NCI-H226 (cell line): ENCODE results near the gene CACNA1C.
A peak's percentile ranks its signal among the peaks of the same experiment; 100 is the strongest.

Experiments used
- DNase-seq: peaks from one replicate; pipeline ENCODE4 v3.0.0-alpha.2; 2015

CACNA1C gene

DNA sequence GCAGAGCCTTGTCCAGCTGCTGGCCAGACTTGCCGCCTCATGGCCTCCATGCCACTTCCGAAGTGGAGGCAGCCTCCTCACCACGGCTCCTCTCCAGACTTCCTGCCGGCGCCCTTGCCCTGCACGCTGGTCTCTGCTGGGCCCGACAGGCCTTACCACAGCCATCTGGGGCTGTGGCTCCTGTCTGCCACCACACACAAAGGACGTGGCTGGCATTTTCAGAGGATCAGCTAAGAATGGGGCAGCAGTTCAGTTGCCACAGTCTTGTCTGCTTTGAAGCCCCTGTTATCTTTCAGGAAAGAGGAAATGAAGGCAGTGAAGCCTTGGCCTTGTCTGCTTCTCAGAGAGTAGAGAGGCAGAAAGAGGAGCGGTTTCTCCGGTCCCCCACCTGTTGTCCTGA, 564.0 kb downstream of the CACNA1C start:
- no peak for DNase-seq

DNA sequence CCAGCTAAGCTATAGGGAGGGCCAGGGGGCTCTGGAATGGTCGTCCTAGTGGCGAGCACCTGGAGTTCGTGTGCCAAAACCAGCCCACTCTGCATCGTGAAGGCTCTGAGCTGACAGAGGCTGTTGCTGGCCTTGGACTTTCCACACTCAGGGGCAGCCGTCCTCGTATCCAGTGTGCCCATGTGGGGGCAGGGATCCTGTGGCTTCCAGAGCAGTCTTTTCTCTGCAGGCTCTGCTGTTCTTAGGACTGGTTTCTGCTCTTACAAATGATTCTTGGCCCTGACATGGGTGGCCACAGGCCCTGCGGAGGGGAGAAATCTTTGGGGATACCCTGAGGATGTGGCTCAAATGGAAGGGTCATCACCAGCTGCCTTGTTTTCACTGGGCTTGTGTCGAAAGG, 564.6 kb downstream of the CACNA1C start:
- DNase-seq: no peak

DNA sequence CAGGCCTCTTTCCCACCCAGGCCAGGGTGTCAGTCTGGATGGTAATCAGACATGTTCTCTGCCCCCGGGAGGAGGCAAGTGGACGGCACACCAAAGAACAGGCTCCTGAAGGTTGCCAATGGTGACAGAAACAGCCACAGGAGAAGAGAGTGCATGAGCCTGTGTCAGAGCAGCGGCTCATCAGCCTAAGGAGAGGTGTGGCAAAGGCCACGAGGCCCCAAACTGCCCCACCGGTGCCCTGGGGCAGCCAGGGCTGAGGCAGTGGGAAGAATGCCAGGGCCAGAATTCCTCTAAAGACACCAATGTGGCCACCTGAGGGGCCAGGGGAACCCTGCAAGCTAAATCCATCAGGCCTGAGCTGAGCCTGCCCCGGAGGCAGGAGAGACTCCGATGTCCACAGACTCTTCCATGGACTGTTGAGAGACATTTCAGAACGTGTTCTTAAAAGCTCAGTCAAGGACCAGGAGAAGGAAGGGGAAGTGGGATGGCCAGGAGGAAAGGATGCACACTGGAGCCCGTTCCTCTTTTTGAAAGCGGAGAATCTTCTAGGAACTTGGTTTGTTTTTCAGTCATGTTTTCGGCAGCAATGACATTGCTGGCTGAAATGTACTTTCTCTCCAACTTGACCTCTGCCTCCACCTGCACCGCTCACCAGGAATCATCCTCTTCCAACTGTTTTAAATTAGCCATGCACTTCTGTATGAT, 565.7 kb downstream of the CACNA1C start:
- no peak for DNase-seq

DNA sequence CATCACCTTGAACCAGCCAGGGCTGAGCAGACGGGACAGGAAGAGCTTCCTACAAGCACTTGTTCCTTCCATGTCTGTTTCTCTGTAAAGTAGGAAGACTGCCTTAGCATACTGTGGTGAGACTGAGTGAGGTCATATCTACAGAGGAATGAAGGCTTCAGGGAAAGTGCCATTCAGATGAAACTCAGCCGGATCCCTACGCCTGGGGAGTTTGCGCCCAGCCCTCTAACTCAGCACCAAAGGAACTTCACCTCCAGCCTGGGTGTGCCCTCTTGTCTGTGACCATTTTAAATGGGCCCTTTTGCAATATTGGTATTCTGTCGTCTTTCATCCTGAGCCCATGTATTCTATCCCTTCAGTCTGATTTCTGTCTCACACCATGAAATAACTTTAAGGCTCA, 566.3 kb downstream of the CACNA1C start:
- no peak for DNase-seq

DNA sequence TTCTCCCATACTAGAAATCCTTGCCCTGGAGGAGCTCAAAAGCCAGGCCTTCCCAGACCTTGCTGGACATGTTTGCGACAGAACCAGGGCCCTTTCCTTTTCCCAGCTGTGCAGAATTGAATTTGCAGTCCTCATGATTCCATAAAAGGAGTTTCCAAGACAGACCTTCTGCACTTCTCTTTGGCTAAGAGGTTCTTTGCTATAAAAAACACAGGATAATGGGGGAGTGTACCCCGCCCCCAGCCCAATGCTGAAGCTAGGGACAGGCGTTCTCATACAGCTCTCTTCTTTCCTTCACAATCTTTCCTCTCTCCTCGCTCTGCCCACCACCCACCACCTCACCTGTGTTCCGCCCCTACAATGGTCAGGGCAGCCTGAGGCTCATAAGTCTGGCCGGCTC, 569.7 kb downstream of the CACNA1C start:
- DNase-seq: no peak

DNA sequence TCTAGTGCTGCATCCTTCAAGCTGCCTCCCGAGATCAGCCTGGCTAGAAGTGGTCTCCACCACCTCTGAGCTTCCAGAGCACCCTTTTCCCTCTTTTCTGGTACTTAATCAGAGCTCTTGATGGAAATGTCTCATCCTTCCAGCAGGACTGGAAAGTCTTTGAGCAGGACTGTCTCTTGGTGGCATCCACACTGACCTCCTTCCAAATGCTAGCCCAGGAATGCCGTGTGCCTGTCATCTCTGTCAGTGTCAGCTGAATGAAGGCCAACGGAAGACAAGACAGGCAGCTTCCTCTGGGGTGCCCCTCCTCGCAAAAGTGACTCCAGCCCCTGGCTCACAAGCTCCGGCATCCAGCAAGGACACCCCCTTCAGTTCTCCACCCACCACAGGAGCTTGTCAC, 570.7 kb downstream of the CACNA1C start:
- no peak for DNase-seq

DNA sequence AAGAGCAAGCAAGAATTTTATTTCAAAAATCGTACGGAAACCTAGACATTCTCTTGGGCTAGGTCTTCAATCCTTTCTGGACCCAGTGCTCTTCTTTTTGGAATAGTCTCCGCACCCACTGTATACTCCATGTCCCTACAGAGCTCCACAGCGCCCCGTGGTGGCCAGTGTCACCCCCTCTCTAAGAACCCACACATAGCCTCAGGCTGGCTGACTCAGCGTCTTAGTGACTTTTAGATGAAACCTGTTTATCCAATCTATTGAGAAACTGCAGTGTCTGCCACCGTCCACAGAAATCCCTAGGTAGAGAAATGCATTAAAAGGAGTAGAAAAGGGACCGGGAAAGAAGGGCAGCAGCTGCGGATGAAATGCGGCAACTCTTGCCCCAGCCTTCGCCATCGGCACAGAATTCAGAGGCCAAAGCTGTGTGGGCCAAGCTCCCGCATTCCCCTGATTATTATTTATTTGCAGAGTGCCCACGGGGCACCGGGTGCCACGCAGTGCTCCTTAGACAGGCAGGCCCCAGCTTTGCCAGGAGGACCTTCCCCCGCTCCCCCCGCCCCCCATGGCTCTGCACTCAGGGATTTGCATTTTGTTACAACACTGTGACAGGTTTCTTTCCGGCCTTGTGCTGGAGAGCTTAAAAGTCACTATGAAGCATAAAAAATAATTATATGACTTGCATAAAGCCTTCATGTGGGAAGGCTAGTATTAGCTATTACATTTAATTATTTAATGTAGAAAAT, 571.9 kb downstream of the CACNA1C start:
- DNase-seq: no peak

DNA sequence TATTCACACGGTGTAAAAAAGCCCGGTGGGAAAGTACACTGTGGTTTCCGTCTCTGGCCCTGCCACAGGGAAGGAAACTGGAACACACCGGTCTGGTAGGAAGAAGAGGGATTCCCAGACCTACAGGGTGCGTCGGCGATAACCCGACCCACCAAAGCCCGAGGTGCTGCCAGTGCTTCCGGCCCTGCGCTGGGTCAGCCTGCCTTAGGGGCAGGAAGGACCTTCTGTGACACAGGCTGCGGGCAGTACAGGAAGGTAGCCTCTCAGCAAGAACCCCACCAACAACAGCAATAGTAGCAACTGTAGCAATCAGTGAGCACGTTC, 572.5 kb downstream of the CACNA1C start:
- DNase-seq: no peak

DNA sequence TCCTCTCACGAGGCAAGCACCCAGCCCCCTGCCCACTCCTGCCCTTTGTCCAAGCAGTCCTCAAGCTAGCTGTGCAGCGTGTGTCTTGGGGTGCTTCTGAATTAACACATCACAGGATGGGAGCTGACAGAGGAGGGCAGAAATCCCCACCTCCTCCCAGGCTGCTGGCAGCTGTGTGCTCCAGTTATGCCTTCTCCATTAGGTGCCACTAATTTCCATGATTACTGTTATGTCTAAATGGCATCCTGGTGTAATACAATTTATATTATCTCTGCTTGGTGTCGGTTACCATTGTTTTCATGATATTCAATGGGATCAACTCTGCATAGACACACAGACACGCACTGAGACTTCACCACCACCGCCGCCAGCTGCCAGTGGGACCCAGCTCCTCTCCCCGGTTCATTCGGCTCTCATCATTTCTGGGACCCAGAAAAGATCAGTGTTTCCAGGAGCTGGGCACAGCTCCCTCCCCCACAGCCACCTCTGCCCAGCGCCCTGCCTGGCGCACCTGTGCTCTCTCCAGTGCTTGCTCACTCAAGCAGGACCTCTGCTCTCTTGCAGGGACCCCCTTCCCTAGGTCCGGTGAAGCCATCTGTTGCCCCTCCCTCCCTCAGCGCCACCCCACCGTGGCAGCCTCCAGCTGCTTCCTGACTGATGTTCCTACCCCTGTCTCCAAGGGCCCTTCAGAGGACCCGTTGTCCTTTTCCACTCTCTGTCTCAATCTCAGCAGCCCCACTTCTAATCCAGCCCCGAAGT, 574.5 kb downstream of the CACNA1C start:
- no peak for DNase-seq

DNA sequence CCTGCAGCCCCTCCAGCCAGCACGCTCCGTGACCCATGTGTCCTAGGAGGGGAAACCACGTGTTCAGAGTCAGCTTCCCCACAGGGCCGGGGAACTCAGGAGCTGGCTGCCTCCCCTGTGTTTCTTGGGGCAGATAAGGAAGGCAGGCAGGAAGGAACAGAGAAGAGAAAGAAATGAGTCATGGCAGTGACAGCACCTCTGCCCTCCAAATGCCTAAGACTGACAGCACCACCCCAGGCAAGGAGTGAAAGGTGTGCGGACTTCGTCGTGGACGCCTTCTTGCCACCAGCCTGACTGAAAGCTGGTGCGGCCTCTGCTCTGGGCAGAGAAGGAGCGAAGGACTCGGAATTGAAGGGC, 575.0 kb downstream of the CACNA1C start:
- peak; percentile 33 for DNase-seq

DNA sequence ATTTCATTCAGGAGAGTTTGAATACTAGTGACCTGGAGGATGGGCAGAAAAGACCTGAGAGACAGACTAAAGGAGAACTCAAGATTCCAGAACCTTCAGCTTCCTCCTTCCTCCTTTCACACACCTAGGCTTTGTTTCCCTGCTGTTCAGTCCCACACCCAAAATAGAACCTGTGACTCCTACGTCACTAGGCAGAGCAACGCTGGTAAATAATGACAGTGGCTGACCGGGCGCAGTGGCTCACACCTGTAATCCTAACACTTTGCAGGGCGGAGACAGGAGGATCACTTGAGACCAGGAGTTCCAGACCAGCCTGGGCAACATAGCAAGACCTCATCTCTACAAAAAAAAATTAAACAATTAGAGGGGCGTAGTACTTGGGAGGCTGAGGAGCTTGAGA, 575.6 kb downstream of the CACNA1C start:
- DNase-seq: no peak

DNA sequence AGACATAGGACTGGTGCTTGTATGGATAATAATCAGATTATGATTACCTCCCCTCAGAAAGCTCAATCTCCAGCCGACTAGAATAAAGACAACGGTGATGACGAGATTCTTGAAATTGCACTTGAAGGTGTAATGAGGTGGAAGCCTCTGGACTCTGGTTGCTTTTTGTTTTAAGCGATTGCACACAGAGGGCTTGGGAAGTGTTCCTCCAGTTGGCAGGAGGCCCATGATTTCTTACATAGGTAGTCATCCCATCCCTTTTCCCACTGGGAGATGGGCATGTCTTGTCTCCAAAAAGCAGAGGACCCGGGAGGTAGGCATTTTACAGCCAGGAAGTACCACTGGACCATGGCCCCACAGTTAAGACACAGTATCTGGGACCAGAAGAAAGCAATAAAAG, 576.3 kb downstream of the CACNA1C start:
- no peak for DNase-seq

DNA sequence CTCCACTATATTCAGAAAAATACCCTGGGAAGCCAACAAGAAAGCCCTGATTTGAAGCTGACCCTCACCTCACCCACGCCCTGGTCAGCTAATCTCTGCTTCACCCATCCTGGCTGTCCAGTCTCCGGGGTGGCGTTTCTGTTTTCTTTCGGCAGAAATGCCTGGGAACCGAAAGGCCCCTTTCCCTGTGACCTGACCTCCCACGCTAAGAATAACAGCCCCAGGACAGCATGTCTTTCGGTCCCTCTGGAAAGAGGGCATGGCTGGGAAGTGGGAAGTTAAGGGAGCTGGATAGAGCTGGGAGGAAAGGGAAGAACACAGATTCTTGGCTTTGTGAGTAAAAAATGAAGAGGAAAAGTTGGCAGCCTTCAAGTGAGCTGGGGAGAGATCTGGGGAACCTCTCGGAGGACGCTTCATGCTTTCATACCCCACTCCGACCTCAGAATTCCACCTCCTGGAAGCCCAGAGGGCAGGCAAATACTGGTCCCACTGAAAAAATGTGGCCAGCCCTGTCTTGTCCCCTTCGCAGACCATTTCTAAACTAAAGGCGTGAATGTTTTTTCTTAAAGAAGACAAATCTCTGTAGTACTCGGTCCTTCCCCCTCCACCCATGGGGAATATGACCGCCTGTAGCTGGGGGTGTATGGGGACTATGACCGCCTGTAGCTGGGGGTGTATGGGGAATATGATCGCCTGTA, 579.0 kb downstream of the CACNA1C start:
- no peak for DNase-seq

DNA sequence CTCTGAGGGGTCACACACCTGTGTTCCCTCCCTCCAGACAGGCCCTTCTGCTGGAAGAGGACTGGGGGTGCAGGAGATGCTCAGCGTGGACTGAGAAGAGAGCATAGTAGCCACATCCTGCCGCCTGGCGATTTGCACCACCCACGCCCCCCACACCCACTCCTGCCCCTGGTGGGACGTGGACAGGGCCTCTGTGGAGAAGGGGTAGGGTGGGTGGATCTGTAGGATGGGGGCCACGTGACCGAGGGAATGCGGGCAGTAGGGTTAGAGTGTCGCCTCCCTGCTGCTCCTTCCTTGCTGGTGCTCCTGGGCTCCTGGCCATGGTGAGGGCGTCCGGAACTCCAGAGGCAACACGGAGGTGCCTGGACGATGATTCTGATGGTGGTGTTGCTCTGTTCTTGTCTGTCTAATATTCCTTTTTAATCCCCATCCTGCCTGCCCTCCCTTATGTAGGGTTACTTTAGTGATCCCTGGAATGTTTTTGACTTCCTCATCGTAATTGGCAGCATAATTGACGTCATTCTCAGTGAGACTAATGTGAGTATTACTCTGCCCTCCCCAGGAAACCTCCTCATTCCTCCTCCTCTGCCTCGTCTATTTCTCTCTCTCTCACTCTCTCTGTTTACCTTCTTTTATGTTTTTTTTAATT, 580.5 kb downstream of the CACNA1C start:
- no peak for DNase-seq

DNA sequence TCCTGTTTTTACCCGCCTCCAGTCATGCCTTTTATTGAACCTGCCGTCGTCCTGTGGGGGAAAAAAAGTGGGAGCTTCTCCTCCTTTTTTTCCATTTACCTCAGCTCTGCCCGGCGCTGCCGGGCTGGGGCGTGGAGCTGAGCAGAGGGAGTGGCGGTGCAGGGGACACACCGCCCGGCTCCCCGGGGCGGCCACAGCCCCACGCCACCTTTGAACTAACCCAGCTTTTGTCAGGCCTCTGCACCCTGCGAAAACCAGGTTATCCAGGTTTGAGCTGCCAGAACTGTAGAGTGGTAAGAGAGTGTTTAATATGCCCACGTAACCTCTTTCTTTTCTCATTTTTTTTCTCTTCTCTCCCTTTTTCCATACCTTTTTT, 581.0 kb downstream of the CACNA1C start:
- no peak for DNase-seq

DNA sequence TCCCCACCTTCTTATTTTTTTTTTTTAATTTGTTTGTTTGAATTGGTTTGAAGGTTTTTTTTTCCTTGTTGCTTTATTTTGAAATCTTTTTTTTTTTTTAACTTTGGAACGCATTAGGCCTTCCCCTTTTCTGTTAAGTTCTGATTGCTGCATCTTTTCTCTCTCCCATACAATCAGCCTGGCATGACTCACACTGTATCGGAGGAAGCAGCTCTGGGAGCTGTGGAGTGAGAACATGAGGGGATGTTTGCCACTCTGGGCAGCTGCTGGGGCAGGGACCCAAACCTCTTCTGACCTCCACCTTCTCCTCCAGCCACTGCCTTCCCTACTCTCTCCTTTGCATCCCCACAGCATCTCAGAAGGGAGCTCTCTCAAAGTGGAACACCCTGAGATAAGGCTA, 581.7 kb downstream of the CACNA1C start:
- DNase-seq: no peak

DNA sequence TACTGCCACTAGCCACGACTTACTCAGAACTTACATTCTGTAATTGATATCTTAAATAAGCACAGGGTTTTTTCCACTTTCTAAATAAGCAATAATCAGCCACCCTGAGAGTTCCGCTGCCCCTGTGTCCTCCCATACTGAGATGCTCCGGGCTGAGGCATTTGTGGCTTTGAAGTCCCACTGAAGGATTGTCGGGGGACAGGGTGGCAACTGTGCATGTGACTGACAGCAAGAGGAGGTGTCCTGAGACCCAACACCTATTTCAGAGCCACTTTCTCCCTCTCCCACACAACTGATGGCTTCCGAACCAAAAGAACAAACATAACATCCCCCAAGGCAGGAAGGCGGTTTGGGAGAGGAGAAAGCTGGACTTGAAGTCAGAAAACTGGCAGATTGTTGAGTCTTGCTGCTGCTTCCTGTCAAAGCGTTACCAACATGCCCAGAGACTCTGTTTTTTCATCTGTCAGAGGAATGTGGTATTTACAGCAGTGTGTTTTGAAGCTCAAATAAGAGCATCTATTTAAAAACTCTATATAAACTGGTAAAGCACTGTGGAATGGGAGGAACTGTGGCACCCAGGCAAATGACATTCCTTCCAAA, 584.1 kb downstream of the CACNA1C start:
- no peak for DNase-seq

DNA sequence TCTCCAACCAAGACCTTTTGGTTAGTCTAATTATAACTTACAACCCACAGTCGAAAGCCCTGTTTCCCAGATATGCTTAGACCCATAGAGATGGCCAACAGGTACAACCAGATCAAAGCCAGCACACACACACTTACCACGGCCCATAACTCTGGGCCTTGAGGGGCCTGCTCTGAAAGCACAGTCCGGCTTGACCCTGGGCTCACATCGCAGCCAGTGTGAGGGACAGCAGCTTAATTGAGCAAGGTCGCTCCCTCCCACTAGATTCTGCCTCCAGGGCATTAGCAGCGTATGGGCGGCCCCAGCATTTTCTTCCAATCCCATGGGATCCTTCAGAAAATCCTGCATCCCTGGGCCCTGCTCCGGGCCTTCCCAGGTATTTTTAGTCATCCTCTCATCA, 584.6 kb downstream of the CACNA1C start:
- no peak for DNase-seq

DNA sequence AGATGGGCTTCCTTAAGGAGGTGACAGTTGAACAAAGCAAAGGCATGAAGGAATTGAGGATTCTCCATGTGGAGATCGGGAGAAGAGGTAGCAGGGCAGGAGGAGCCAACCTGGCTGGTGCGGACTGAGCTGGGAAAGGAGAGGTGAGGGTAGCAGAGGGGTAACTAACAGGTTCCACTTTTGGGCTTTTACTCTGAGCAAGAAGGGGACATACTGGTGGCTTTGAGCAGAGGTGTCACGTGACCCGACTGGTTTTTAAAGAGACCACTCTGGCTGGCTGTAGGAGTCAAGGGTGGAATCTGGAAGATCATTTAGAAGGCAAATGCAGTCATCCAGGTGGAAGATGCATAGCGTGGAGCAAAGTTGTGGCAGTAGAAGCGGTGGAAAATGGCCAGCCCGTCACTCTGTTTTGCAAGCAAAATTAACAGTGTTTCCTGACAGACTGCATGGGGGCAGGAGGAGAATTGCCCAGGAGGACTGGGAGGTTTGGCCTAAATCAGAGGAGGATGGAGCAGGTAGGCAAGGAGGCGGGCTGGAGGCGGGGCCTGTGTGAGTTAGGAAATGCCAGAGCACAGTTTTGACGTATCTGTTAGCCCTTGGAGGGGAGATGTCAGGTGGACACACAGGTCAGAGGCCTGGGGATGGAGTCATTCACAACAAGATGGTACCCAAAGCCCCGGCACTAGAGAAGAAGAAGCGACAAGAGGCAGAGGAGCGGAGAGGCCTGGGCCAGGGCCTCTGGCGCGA, 585.7 kb downstream of the CACNA1C start:
- DNase-seq: no peak

DNA sequence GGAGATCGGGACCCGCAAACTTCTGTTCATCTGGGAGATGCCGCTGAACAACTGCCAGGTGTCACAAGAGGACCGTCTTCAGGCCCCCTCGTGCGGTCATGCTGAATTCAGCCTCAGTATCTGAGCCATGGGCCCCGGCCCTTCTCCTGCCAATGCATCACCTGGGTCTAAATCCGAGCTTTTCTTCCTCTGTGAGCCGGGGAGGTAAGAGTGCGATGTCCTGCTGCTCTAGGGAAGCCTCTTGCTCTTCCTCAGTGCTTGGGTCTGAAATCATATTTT, 586.2 kb downstream of the CACNA1C start:
- DNase-seq: no peak

DNA sequence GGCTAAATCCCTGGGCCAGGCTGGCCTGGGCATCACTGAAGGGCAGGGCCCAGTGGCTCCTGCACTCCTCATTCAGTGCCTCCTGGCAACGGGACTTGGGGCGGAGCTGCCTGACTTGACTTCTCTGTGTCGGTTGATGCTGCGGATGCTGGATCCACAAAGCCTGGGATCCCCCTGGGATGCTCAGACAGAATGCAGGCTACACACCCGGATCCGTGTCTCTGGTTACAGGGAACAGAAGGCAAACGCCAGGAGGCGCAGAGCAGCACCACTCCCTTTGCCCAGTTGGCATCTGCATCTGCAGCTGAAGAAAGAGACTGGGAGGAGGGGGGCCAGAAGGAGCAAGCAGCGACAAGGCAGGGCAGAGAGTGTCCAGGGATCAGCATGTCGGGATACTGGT, 587.5 kb downstream of the CACNA1C start:
- DNase-seq: no peak

DNA sequence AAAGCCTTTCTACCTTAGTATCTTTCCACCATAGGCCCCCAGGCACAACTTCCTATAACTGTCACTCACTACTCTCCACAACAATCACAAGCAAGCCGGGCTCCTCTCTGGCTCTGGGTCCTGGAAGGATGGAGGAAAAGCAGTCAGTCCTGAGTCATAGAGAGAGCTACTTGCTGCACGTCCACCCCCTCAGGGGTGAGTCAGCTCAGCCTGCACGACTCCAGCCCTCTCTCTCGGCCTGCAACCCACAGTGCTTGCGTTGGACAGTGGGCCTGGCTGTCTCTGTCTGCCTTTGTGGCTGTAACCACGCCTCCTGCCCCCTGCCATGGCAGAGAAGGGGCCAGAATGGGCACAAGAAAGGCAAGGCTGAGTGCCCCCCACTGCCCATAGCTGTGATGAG, 587.9 kb downstream of the CACNA1C start:
- peak; percentile 97 for DNase-seq
